Endothelial cell of umbilical vein (primary cell): Measurements from ENCODE around the gene RAD50. TPM values are rescaled to one million over a fixed set of nuclear protein-coding genes. Genes with fewer than 3 reads are reported as not detected.

ENCODE experiments used
- BruUV-seq: library from RNA; stranded (reverse); fragments of 400-500 nt; replicated peaks from 2 replicates; lab custom pipeline; 2021; lab: Mats Ljungman, UMichigan
- CTCF ChIA-PET: fragments of 300-600, 350-600 bp; sonication (Branson Sonifier 250); formaldehyde crosslinking; loops from one replicate; lab custom pipeline; 2021; ENCODE audit warnings: antibody characterized with exemption, inconsistent platforms; lab: Charles Lee
- POLR2A ChIA-PET: fragments of 300-600, 350-600 bp; sonication (Branson Sonifier 250); formaldehyde crosslinking; loops from one replicate; lab custom pipeline; 2021; ENCODE audit warnings: antibody characterized with exemption, inconsistent platforms; lab: Charles Lee
- DNase-seq: peaks from one replicate; pipeline ENCODE4 v3.0.0-alpha.2; 2011; ENCODE audit warnings: low read depth, low spot score
- FAIRE-seq: peaks from 2 replicates; lab custom pipeline; 2011; peaks lifted over from hg19 to GRCh38; lab: Jason Lieb, UNC
- H2AFZ ChIP-seq: 2 replicates; pipeline ENCODE4 v1.6.0; 2012; ENCODE audit warnings: low read depth, low read length, control low read depth, inconsistent platforms
- H3K27ac ChIP-seq: 2 replicates; pipeline ENCODE4 v1.5.1; 2011; ENCODE audit warnings: low read depth, mild to moderate bottlenecking, control low read depth, low read length, moderate library complexity; ENCODE audit not compliant: insufficient read depth
- H3K27me3 ChIP-seq, 2 experiments: 2 replicates each; pipeline versions ENCODE4 v1.6.0 to v1.6.1; 2011; ENCODE audit warnings: low read length in 2 of 2, mixed read lengths in 1 of 2; ENCODE audit not compliant: control insufficient read depth in 2 of 2, insufficient read depth in 2 of 2
- H3K36me3 ChIP-seq, 2 experiments: 2 replicates in 1 of 2; 3 replicates in 1 of 2; pipeline ENCODE4 v1.5.1; 2011; ENCODE audit warnings: low read length in 2 of 2, mild to moderate bottlenecking in 1 of 2, moderate library complexity in 1 of 2; ENCODE audit not compliant: control insufficient read depth in 2 of 2, insufficient read depth in 2 of 2; ENCODE audit errors: extremely low read depth in 1 of 2
- H3K4me1 ChIP-seq: 3 replicates; pipeline ENCODE4 v1.5.1; 2011; ENCODE audit warnings: mild to moderate bottlenecking, low read length; ENCODE audit not compliant: control insufficient read depth, insufficient read depth; ENCODE audit errors: extremely low read depth
- H3K4me2 ChIP-seq: 2 replicates; pipeline ENCODE4 v1.6.1; 2011; ENCODE audit warnings: low read length, control low read depth, mixed read lengths; ENCODE audit not compliant: insufficient read depth
- H3K4me3 ChIP-seq, 3 experiments: fragments of 200-600 bp in 1 of 3; sonication (generic), shearing (Covaris generic) in 1 of 3; replicated peaks in 1 of 3; 2 replicates each; pipeline ENCODE4 v1.5.1; 2011 to 2016; ENCODE audit warnings: control low read depth in 3 of 3, low read length in 3 of 3, mild to moderate bottlenecking in 2 of 3, inconsistent platforms in 1 of 3, low read depth in 1 of 3, moderate library complexity in 1 of 3; ENCODE audit not compliant: insufficient read depth in 1 of 3
- H3K79me2 ChIP-seq: 2 replicates; pipeline ENCODE4 v1.6.0; 2012; ENCODE audit warnings: low read length, inconsistent platforms; ENCODE audit not compliant: control insufficient read depth, insufficient read depth
- H3K9ac ChIP-seq: replicated peaks from 2 replicates; pipeline ENCODE3; 2011; ENCODE audit warnings: low read length, control low read depth; ENCODE audit not compliant: insufficient read depth; ENCODE audit errors: extremely low read depth
- H3K9me1 ChIP-seq: replicated peaks from 3 replicates; pipeline ENCODE4 v1.6.0; 2011; ENCODE audit warnings: mild to moderate bottlenecking, low read length; ENCODE audit not compliant: control insufficient read depth, insufficient read depth; ENCODE audit errors: extremely low read depth
- H3K9me3 ChIP-seq: replicated peaks from 2 replicates; pipeline ENCODE4 v1.5.1; 2012; ENCODE audit warnings: low read length, inconsistent platforms; ENCODE audit not compliant: control insufficient read depth, insufficient read depth
- H4K20me1 ChIP-seq: replicated peaks from 2 replicates; pipeline ENCODE3; 2011; ENCODE audit warnings: mild to moderate bottlenecking, low read length; ENCODE audit not compliant: control insufficient read depth, insufficient read depth; ENCODE audit errors: extremely low read depth
- CTCF ChIP-seq, 2 donors: IDR thresholded peaks; 1 replicate in 1 of 2; 2 replicates in 1 of 2; pipeline ENCODE4 v1.5.1; 2011; ENCODE audit warnings: low read length in 2 of 2, mild to moderate bottlenecking in 2 of 2, moderate library complexity in 2 of 2, control low read depth in 1 of 2, inconsistent platforms in 1 of 2, low read depth in 1 of 2; ENCODE audit not compliant: insufficient read depth in 1 of 2; ENCODE audit errors: extremely low read depth in 1 of 2
- EZH2 ChIP-seq: IDR thresholded peaks from 2 replicates; pipeline ENCODE4 v1.6.1; 2012; ENCODE audit warnings: borderline replicate concordance, low read depth, mild to moderate bottlenecking, moderate library complexity, low read length, inconsistent platforms; ENCODE audit not compliant: severe bottlenecking
- GATA2 ChIP-seq: IDR thresholded peaks from 2 replicates; pipeline ENCODE4 v1.7.0; 2011; ENCODE audit warnings: low read depth, mild to moderate bottlenecking, moderate library complexity, mixed read lengths, low read length; ENCODE audit not compliant: insufficient read length, insufficient read depth
- JUN ChIP-seq: IDR thresholded peaks from 2 replicates; pipeline ENCODE4 v1.6.1; 2011; ENCODE audit warnings: borderline replicate concordance, low read depth; ENCODE audit not compliant: insufficient read length, insufficient read depth
- MAX ChIP-seq: IDR thresholded peaks from 2 replicates; pipeline ENCODE4 v1.6.1; 2011; ENCODE audit not compliant: insufficient read depth, insufficient read length
- POLR2AphosphoS5 ChIP-seq: IDR thresholded peaks from 2 replicates; pipeline ENCODE4 v1.6.1; 2012; ENCODE audit warnings: low read depth, mild to moderate bottlenecking, control low read depth, low read length, moderate library complexity; ENCODE audit not compliant: insufficient read depth
- dilution Hi-C: fragments of 300-500 bp; cut with MboI; formaldehyde crosslinking; loops from one replicate; pipeline ENCODE4 v1.15.0; 2019; ENCODE audit warnings: low sequenced_read_pairs; ENCODE audit not compliant: extremely low pct_ligation_motif_present
- intact Hi-C: fragments of 100-400 bp; cut with micrococcal nuclease; formaldehyde crosslinking; loops from one replicate; pipeline ENCODE4 v1.10.0; 2022
- polyA plus RNA-seq, 4 experiments: library from polyadenylated mRNA; depleted of rRNA in 3 of 4; stranded (reverse) in 3 of 4; unstranded in 1 of 4; fragments of >200 nt; gene quantifications; 2 replicates each; pipeline versions ENCODE4 v1.2.1 to v1.2.3, GENCODE V29; 2011 to 2012; ENCODE audit warnings: missing spikeins in 1 of 4
- total RNA-seq: library from RNA; stranded (reverse); gene quantifications from 2 replicates; pipeline ENCODE4 v1.2.3, GENCODE V29; 2021

The RAD50 gene
- total and polyA plus RNA-seq, 2 donors (not counting 3 experiments of a cell fraction or from before 2014, with no cell fraction given), result 6.1 to 20.4 TPM

- H3K4me2 ChIP-seq, result no peak overlapping the region
- H3K9ac ChIP-seq, result no peak overlapping the region
- H3K36me3 ChIP-seq, result peaks cover 0 to 3% of the 10 kb centered on the region in 2 experiments
- TF ChIP-seq GATA2, result no peak
- ChIA-PET CTCF (interaction anchor here (0.8 kb wide), 1 partner anchor 10 kb away, joined by 3 read pairs; no protein-coding TSS in a partner anchor), POLR2A (no interaction called here)
- DNase-seq (no peak), FAIRE-seq (no peak)
- no peaks in the 10 kb centered on the region for H3K79me2 ChIP-seq
- no peaks in the 10 kb centered on the region for H3K27me3 ChIP-seq
- H2AFZ ChIP-seq, result no peak overlapping the region
- no peaks in the 10 kb centered on the region for H3K4me1 ChIP-seq
- no TSS peak for BruUV-seq
- no peak overlapping the region for H3K4me3 ChIP-seq
- no peak overlapping the region for H3K27ac ChIP-seq
- dilution Hi-C loops, result no loop called here
- no peaks in the 10 kb centered on the region for H3K9me3 ChIP-seq
- H4K20me1 ChIP-seq, result no peaks in the 10 kb centered on the region
- intact Hi-C loops, result no loop called here
- H3K9me1 ChIP-seq, result no peaks in the 10 kb centered on the region
Measured at GRCh38 chr5:132586063-132586462, 29.3 kb downstream of the RAD50 start.

- TF ChIP-seq POLR2AphosphoS5 (no peak), MAX (no peak), GATA2 (no peak), CTCF (IDR thresholded peaks at IDR 0.05; ENCODE audit: extremely low read depth in 1 of 2, insufficient read depth in 1 of 2, low read depth in 1 of 2, low read length in 2 of 2) (no peak), EZH2 (no peak), JUN (no peak)
- DNase-seq (no peak), FAIRE-seq (no peak)
- no peak overlapping the region for H3K4me3 ChIP-seq
- dilution Hi-C loops, result no loop called here
- H3K9me3 ChIP-seq, result no peaks in the 10 kb centered on the region
- ChIA-PET CTCF (interaction anchor here (1.1 kb wide), 1 partner anchor 9 kb away, joined by 3 read pairs; no protein-coding TSS in a partner anchor), POLR2A (interaction anchor here (0.6 kb wide), 1 partner anchor 374 kb away, joined by 5 read pairs; no protein-coding TSS in a partner anchor)
- H3K9ac ChIP-seq, result no peak overlapping the region
- H2AFZ ChIP-seq, result no peak overlapping the region
- H3K79me2 ChIP-seq, result no peaks in the 10 kb centered on the region
- peaks cover 2 to 3% of the 10 kb centered on the region in 2 experiments for H3K36me3 ChIP-seq
- intact Hi-C loops, result no loop called here
- no peaks in the 10 kb centered on the region for H3K4me1 ChIP-seq
- H3K9me1 ChIP-seq, result no peaks in the 10 kb centered on the region
- H3K27ac ChIP-seq, result no peak overlapping the region
- no TSS peak for BruUV-seq
- H3K4me2 ChIP-seq, result no peak overlapping the region
- no peaks in the 10 kb centered on the region for H3K27me3 ChIP-seq
- H4K20me1 ChIP-seq, result no peaks in the 10 kb centered on the region
Measured at GRCh38 chr5:132589467-132589866, 32.7 kb downstream of the RAD50 start.
